AML-193 (cell line): ENCODE measurements around the gene DHRS3.
"Not testable (repeated sequence)": the region's sequence is repeated elsewhere in the genome, so short reads cannot be mapped to it uniquely, and the experiment has no call there.

Experiments used
- DNase-seq, 2 experiments: peaks; one replicate each; lab custom pipeline; 2025; lab: John Stamatoyannopoulos, UW

The DHRS3 gene

GRCh38 chr1:12573015-12573825 is 44.8 kb downstream of the DHRS3 start:
- no peak for DNase-seq

- no peak for DNase-seq
Measured at GRCh38 chr1:12572522-12572921, 45.5 kb downstream of the DHRS3 start.

GRCh38 chr1:12570291-12570690 is 47.7 kb downstream of the DHRS3 start:
- DNase-seq: no peak

GRCh38 chr1:12568009-12568767 is 49.8 kb downstream of the DHRS3 start:
- DNase-seq: no peak

- DNase-seq: no peak
Measured at GRCh38 chr1:12567288-12567819, 50.7 kb downstream of the DHRS3 start.

- no peak for DNase-seq
Measured at GRCh38 chr1:12566484-12567287, 51.3 kb downstream of the DHRS3 start.

GRCh38 chr1:12565966-12566352 is 52.1 kb downstream of the DHRS3 start:
- no peak for DNase-seq

- DNase-seq: no peak
Measured at GRCh38 chr1:12565094-12565965, 52.7 kb downstream of the DHRS3 start.

- DNase-seq: not testable (repeated sequence)
Measured at GRCh38 chr1:12564251-12564650, 53.8 kb downstream of the DHRS3 start.

GRCh38 chr1:12562955-12563576 is 54.9 kb downstream of the DHRS3 start:
- DNase-seq: no peak

- no peak for DNase-seq
Measured at GRCh38 chr1:12561121-12561520, 56.9 kb downstream of the DHRS3 start.

GRCh38 chr1:12556957-12557935 is 60.8 kb downstream of the DHRS3 start:
- DNase-seq: no peak

- no peak for DNase-seq
Measured at GRCh38 chr1:12556368-12556930, 61.6 kb downstream of the DHRS3 start.

- no peak for DNase-seq
Measured at GRCh38 chr1:12555411-12556367, 62.3 kb downstream of the DHRS3 start.

- no peak for DNase-seq
Measured at GRCh38 chr1:12554521-12555305, 63.3 kb downstream of the DHRS3 start.

- DNase-seq: no peak
Measured at GRCh38 chr1:12553963-12554362, 64.0 kb downstream of the DHRS3 start.
